GM21423 (cell line): ENCODE data around the gene CHD6.

Experiments
- ATAC-seq: cut with Tn5 transposase; IDR thresholded peaks from one replicate; pipeline ENCODE4 v1.9.1; 2021; ENCODE audit warnings: mild to moderate bottlenecking, moderate library complexity; ENCODE audit not compliant: unreplicated experiment

Gene CHD6

GRCh38 chr20:41356951-41357350 is 261.2 kb downstream of the CHD6 start:
- ATAC-seq = no peak

GRCh38 chr20:41355598-41356203 is 262.5 kb downstream of the CHD6 start:
- no peak for ATAC-seq

GRCh38 chr20:41355192-41355591 is 263.0 kb downstream of the CHD6 start:
- no peak for ATAC-seq

- ATAC-seq = no peak
Measured at GRCh38 chr20:41353530-41353929, 264.6 kb downstream of the CHD6 start.

- ATAC-seq = no peak
Measured at GRCh38 chr20:41352666-41353065, 265.5 kb downstream of the CHD6 start.

GRCh38 chr20:41352106-41352505 is 266.1 kb downstream of the CHD6 start:
- no peak for ATAC-seq
